Erythroblast (primary cell): ENCODE measurements around the gene SLC24A1.

Experiments used
- GATA1 ChIP-seq: IDR thresholded peaks from 2 replicates; pipeline ENCODE4 v1.6.1; 2011; ENCODE audit warnings: low read depth, mild to moderate bottlenecking, control low read depth, low read length, moderate library complexity
- POLR2A ChIP-seq: IDR thresholded peaks from 2 replicates; pipeline ENCODE4 v1.6.1; 2011; ENCODE audit warnings: mild to moderate bottlenecking, low read length

DNA sequence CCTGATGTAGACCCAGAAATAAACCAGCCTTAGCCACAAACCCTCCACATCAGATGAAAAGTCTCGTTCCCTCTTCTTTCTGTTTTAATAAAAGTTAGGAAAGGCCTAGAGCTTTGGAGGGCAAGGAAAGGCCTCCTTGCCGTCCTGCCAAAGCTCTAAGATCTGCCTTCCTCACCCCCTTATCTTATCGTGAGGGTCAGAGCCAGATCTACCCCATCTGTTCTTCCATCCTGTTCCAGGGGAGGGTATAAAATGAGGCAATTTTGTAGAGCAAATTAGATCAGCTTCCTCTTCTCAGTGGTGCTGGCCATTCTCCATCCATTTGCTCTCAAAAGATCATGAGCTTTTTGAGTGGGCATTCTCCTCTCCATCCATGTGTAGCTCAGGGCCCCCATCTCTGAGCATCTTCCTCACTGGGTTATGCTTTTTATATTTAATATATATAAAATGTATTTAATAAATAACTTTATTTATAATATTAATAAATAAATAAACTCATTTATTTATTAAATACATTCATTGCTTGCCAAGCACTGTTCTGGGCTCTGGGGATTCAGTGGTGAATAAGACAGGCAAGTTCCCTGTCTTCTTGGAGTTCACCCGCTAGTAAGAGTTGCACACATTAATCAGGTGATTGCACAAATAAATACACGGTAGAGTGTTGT, 2.0 kb upstream of the SLC24A1 start:
- no peak for TF ChIP-seq POLR2A
- TF ChIP-seq GATA1: no peak
